Measurements from ENCODE around the gene DZIP1L.

- TF ChIP-seq CTCF (IDR thresholded peaks at IDR 0.05): no peak
- TF ChIP-seq POLR2A (IDR thresholded peaks at IDR 0.05; ENCODE audit: low read depth): no peak
- no peak for TF ChIP-seq POLR2AphosphoS5 (IDR thresholded peaks at IDR 0.05)
These were observed 58.0 kb downstream of the DZIP1L start for GRCh38 chr3:138057384-138057783.
